Panc1 (cell line): ENCODE measurements around the gene ROBO4.

Experiments used
- REST ChIP-seq, 2 experiments: IDR thresholded peaks; 2 replicates each; pipeline ENCODE4 v1.6.1; 2011 to 2012; ENCODE audit warnings: low read depth in 2 of 2, control low read depth in 1 of 2, low read length in 1 of 2, mild to moderate bottlenecking in 1 of 2, moderate library complexity in 1 of 2; ENCODE audit not compliant: insufficient read depth in 1 of 2
- TF ChIP-seq, protein P1 (sequence below): fragments of 450-650 bp; IDR thresholded peaks from 2 replicates; pipeline ENCODE4 v1.5.1; 2017; ENCODE audit warnings: mild to moderate bottlenecking

DNA sequence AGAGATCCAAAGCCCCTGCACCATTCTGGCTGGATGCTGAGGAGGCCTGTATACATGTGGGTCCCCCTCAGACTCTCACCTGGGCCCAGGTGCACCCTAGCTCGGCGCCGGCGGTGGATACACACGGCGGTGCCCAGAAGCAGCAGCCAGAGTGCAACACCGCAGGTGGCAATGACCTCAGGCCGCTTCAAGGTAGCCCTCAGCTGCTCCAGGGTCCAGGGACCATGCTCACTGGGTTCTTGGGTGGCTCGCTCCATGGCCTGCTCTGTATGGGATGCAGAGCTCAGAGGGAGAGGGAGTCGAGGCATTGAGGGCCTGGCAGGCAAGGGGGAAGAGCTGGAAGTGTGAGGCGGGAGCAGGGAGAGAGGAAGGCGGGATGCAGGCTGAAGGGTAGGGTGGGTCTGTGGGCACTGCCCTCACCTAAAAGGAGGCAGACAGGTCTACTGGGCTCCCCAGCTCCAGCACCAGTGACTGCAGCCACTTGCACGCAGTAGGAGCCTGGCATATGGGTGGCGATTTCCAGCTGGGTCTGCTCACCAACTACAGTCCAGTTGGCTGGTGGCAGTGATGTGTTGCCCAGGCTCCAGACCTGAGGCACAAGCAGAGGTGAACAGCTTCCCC is 3.8 kb downstream of the ROBO4 start:
- TF ChIP-seq, protein P1, sequence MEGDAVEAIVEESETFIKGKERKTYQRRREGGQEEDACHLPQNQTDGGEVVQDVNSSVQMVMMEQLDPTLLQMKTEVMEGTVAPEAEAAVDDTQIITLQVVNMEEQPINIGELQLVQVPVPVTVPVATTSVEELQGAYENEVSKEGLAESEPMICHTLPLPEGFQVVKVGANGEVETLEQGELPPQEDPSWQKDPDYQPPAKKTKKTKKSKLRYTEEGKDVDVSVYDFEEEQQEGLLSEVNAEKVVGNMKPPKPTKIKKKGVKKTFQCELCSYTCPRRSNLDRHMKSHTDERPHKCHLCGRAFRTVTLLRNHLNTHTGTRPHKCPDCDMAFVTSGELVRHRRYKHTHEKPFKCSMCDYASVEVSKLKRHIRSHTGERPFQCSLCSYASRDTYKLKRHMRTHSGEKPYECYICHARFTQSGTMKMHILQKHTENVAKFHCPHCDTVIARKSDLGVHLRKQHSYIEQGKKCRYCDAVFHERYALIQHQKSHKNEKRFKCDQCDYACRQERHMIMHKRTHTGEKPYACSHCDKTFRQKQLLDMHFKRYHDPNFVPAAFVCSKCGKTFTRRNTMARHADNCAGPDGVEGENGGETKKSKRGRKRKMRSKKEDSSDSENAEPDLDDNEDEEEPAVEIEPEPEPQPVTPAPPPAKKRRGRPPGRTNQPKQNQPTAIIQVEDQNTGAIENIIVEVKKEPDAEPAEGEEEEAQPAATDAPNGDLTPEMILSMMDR = no peak
- TF ChIP-seq REST (IDR thresholded peaks at IDR 0.05; ENCODE audit: insufficient read depth in 1 of 2, low read depth in 2 of 2, low read length in 1 of 2) = no peak
